K562 (cell line): ENCODE measurements around the gene KIF25. TPM values are rescaled to one million over a fixed set of nuclear protein-coding genes. Genes with fewer than 3 reads are reported as not detected.

ENCODE experiments used
- ATAC-seq: fragments of 200-7000 bp; cut with Tn5 transposase; 3 replicates; pipeline ENCODE4 v1.9.1; 2020; ENCODE audit warnings: moderate library complexity
- BruUV-seq: library from RNA; stranded (reverse); fragments of 400-500 nt; replicated peaks from 2 replicates; lab custom pipeline; 2021; lab: Mats Ljungman, UMichigan
- CTCF ChIA-PET: fragments of 300-600 bp; formaldehyde crosslinking; extraction: SDS; loops from one replicate; lab custom pipeline; 2021; ENCODE audit warnings: low intra/inter-chr PET ratio; lab: Yijun Ruan, JAX
- POLR2A ChIA-PET: fragments of 300-600, 350-650 bp; sonication (Branson Sonifier 250); formaldehyde crosslinking; extraction: SDS; loops from one replicate; lab custom pipeline; 2021; ENCODE audit warnings: antibody characterized with exemption, inconsistent platforms; lab: Yijun Ruan, JAX
- DNase-seq, 4 experiments: peaks; one replicate each; pipeline versions ENCODE4 v3.0.0 to v3.0.0-alpha.2; 2011 to 2018; ENCODE audit warnings: low spot score in 3 of 4, mixed read lengths in 3 of 4; ENCODE audit errors: extremely low read depth in 1 of 4
- FAIRE-seq: peaks from 2 replicates; lab custom pipeline; 2011; peaks lifted over from hg19 to GRCh38; lab: Jason Lieb, UNC
- H2AFZ ChIP-seq: 2 replicates; pipeline ENCODE4 v1.6.0; 2011; ENCODE audit warnings: low read depth, low read length, control low read depth, inconsistent platforms
- H3K27ac ChIP-seq: fragments of 200-600 bp; 3 replicates; pipeline ENCODE4 v1.8.0; 2011; ENCODE audit warnings: low read depth, mild to moderate bottlenecking, control low read depth, inconsistent platforms, low read length, moderate library complexity, mixed read lengths; ENCODE audit errors: extremely low read depth
- H3K27me3 ChIP-seq, 2 experiments: fragments of 300-600 bp in 1 of 2; 2 replicates in 1 of 2; 3 replicates in 1 of 2; pipeline versions ENCODE4 v1.6.0 to v1.8.0; 2011; ENCODE audit warnings: inconsistent platforms in 2 of 2, low read length in 2 of 2, mild to moderate bottlenecking in 1 of 2, mixed read lengths in 1 of 2, moderate library complexity in 1 of 2; ENCODE audit not compliant: control insufficient read depth in 2 of 2, insufficient read depth in 2 of 2
- H3K36me3 ChIP-seq: fragments of 300-600 bp; 3 replicates; pipeline ENCODE4 v1.8.0; 2011; ENCODE audit warnings: mild to moderate bottlenecking, low read length, inconsistent platforms; ENCODE audit not compliant: control insufficient read depth, insufficient read depth
- H3K4me1 ChIP-seq, 2 experiments: fragments of 200-600 bp in 1 of 2; replicated peaks in 1 of 2; 2 replicates in 1 of 2; 3 replicates in 1 of 2; pipeline versions ENCODE4 v1.5.1 to v1.8.0; 2011; ENCODE audit warnings: inconsistent platforms in 2 of 2, low read length in 2 of 2, mild to moderate bottlenecking in 1 of 2, mixed read lengths in 1 of 2, moderate library complexity in 1 of 2; ENCODE audit not compliant: control insufficient read depth in 2 of 2, insufficient read depth in 2 of 2
- H3K4me2 ChIP-seq: 2 replicates; pipeline ENCODE4 v1.6.1; 2011; ENCODE audit warnings: low read length, control low read depth, inconsistent platforms, mixed read lengths; ENCODE audit not compliant: insufficient read depth
- H3K4me3 ChIP-seq: fragments of 200-600 bp; sonication (generic), shearing (Covaris generic); 2 replicates; pipeline ENCODE4 v1.5.1; 2016; ENCODE audit warnings: control low read depth, inconsistent platforms
- H3K79me2 ChIP-seq: fragments of 200-600 bp; 3 replicates; pipeline ENCODE4 v1.8.0; 2011; ENCODE audit warnings: low read length, inconsistent platforms; ENCODE audit not compliant: control insufficient read depth, insufficient read depth
- H3K9ac ChIP-seq, 2 experiments: 2 replicates each; pipeline versions ENCODE4 v1.6.0 to v1.6.1; 2011; ENCODE audit warnings: low read depth in 2 of 2, low read length in 2 of 2, control low read depth in 1 of 2, inconsistent platforms in 1 of 2, mild to moderate bottlenecking in 1 of 2, mixed read lengths in 1 of 2; ENCODE audit not compliant: insufficient read depth in 1 of 2
- H3K9me1 ChIP-seq: one replicate; pipeline ENCODE4 v1.6.0; 2011; ENCODE audit warnings: inconsistent platforms, mild to moderate bottlenecking, low read length, moderate library complexity; ENCODE audit not compliant: control insufficient read depth, insufficient read depth
- H3K9me3 ChIP-seq: replicated peaks from 2 replicates; pipeline ENCODE4 v1.5.1; 2011; ENCODE audit warnings: low read depth, low read length, inconsistent platforms; ENCODE audit not compliant: control insufficient read depth, insufficient read depth
- H4K20me1 ChIP-seq: replicated peaks from 2 replicates; pipeline ENCODE4 v1.6.1; 2011; ENCODE audit warnings: low read length, inconsistent platforms, mixed read lengths; ENCODE audit not compliant: control insufficient read depth, insufficient read depth
- CGGBP1 ChIP-seq: fragments of 250-450 bp; sonication (Bioruptor Pico); IDR thresholded peaks from 2 replicates; pipeline ENCODE4 v1.9.0; 2021; ENCODE audit warnings: mild to moderate bottlenecking
- CREB3 ChIP-seq: fragments of 450-650 bp; conservative IDR thresholded peaks from 2 replicates; pipeline ENCODE4 v1.6.1; 2016; ENCODE audit warnings: missing genetic modification characterization, low read depth, mild to moderate bottlenecking, missing compliant biosample characterization, moderate library complexity
- CTCF ChIP-seq, 3 experiments: IDR thresholded peaks in 2 of 3; conservative IDR thresholded peaks in 1 of 3; 2 replicates each; pipeline ENCODE4 v1.5.1; 2011 to 2012; ENCODE audit warnings: low read length in 3 of 3, mild to moderate bottlenecking in 3 of 3, control low read depth in 2 of 3, improper control_type of control experiment in 1 of 3, inconsistent platforms in 1 of 3, low read depth in 1 of 3, mixed read lengths in 1 of 3, moderate library complexity in 1 of 3; ENCODE audit not compliant: insufficient read depth in 2 of 3
- RAD21 ChIP-seq, 2 experiments: fragments of 250-450 bp in 1 of 2; fragments of 450-650 bp in 1 of 2; sonication (Bioruptor Pico) in 1 of 2; formaldehyde crosslinking in 1 of 2; IDR thresholded peaks in 1 of 2; conservative IDR thresholded peaks in 1 of 2; 2 replicates each; pipeline versions ENCODE4 v1.4.0 to v1.8.0; 2020 to 2022; ENCODE audit warnings: mild to moderate bottlenecking in 2 of 2, moderate library complexity in 1 of 2
- SMC3 ChIP-seq: conservative IDR thresholded peaks from 2 replicates; pipeline ENCODE4 v1.6.1; 2011; ENCODE audit warnings: low read depth, low read length, improper control_type of control experiment; ENCODE audit not compliant: insufficient read depth
- TEAD4 ChIP-seq, 2 experiments: sonication (generic) in 1 of 2; formaldehyde crosslinking in 1 of 2; IDR thresholded peaks; 2 replicates each; pipeline versions ENCODE4 v1.6.1 to v1.8.0; 2012 to 2022; ENCODE audit warnings: borderline replicate concordance in 1 of 2, inconsistent platforms in 1 of 2, low read length in 1 of 2, mild to moderate bottlenecking in 1 of 2, missing genetic modification reagents in 1 of 2
- ZNF655 ChIP-seq: fragments of 250-450 bp; sonication (Bioruptor Pico); IDR thresholded peaks from 2 replicates; pipeline ENCODE4 v1.5.0; 2021
- WGBS: fragments of 100-300 bp; shearing (Covaris generic); methylation state at CpG from one replicate; pipeline ENCODE4 v1.1.6; 2016; ENCODE audit warnings: low coverage, mixed read lengths; ENCODE audit not compliant: insufficient coverage; ENCODE audit errors: missing lambda C conversion rate; 5-methylcytosine and 5-hydroxymethylcytosine counted together
- in situ Hi-C: fragments of 300-500 bp; cut with MboI; formaldehyde crosslinking; loops from 4 replicates; pipeline ENCODE4 v1.15.0; 2018; ENCODE audit warnings: inconsistent platforms, mixed read lengths
- intact Hi-C: fragments of 100-400 bp; cut with micrococcal nuclease; formaldehyde crosslinking; loops from 2 replicates; pipeline ENCODE4 v1.14.2; 2022
- polyA plus RNA-seq, 8 experiments: library from polyadenylated mRNA; depleted of rRNA in 4 of 8; stranded (reverse) in 5 of 8; unstranded in 3 of 8; fragments of >200 nt; fragmentation: Nextera tagmentation in 2 of 8; fragmentation: Illumina TruSeq in 1 of 8; extraction: Ambion mirVana in 2 of 8; extraction: Trizol in 1 of 8; gene quantifications; 2 replicates each; pipeline versions ENCODE4 v1.2.1 to v1.2.3, GENCODE V29; 2011 to 2014; ENCODE audit warnings: inconsistent platforms in 1 of 8, missing spikeins in 1 of 8
- total RNA-seq, 7 experiments: library from RNA; depleted of rRNA in 6 of 7; stranded (reverse); fragments of >200 nt in 6 of 7; fragmentation: Illumina TruSeq in 2 of 7; extraction: Trizol in 2 of 7; gene quantifications; 2 replicates each; pipeline versions ENCODE4 v1.2.1 to v1.2.3, GENCODE V29; 2011 to 2021; ENCODE audit warnings: low replicate concordance in 1 of 7

KIF25 gene
- total and polyA plus RNA-seq, 9 of the 15 experiments (the other 6 are each of a cell fraction or from before 2014, with no cell fraction given) = 0.04 to 0.49 (median 0.23) TPM; not detected in 5

GRCh38 chr6:168044521-168045130 lies 47.2 kb downstream of the KIF25 start (continued):
- TF ChIP-seq CGGBP1 (no peak), ZNF655 (CRISPR knock-in tag) (no peak), CREB3 (no peak)
- TF ChIP-seq, all 486 proteins: peak for 0

- intact Hi-C loops = no loop called here
- H3K4me3 ChIP-seq = no peak overlapping the region
- peaks cover 53 to 90% of the 10 kb centered on the region in 2 experiments for H3K27me3 ChIP-seq
- POLR2A ChIA-PET = interaction anchor here (0.6 to 1.3 kb wide), 3 partner anchors 13 to 293 kb away, joined by 3 to 4 read pairs (median 4); no protein-coding TSS in a partner anchor
- ATAC-seq (peak; percentile 84), FAIRE-seq (no peak)
- in situ Hi-C loops = no loop called here
- H4K20me1 ChIP-seq = peaks cover 13% of the 10 kb centered on the region; the same call in 1 of the 2 replicates
- H3K79me2 ChIP-seq = no peaks in the 10 kb centered on the region
- no peak overlapping the region for H3K27ac ChIP-seq
- no TSS peak for BruUV-seq
- TF ChIP-seq TEAD4 (IDR thresholded peaks at IDR 0.05; ENCODE audit: low read length) (no peak), TEAD4 (CRISPR knock-in tag; IDR thresholded peaks at IDR 0.05; ENCODE audit: borderline replicate concordance) (no peak), RAD21 (CRISPR knock-in tag; conservative IDR thresholded peaks at IDR 0.05 in 1 of 2, IDR thresholded peaks at IDR 0.05 in 1 of 2) (peak in 1 of 2 experiments; percentile 31; a peak in 1 of 4 replicates), SMC3 (0 out of 2 replicates have a peak, but pooled peaks have one; percentile 8), CTCF (IDR thresholded peaks at IDR 0.05 in 2 of 3, conservative IDR thresholded peaks at IDR 0.05 in 1 of 3; ENCODE audit: insufficient read depth in 2 of 3, low read depth in 1 of 3, low read length in 3 of 3) (peak; percentile 25 to 50 (median 34); a peak in 4 of 6 replicates)
- TF ChIP-seq, all 486 proteins: peak for 3
- Histone ChIP-seq H3K9ac (no peak overlapping the region; a peak in 1 of 4 replicates), H3K36me3 (no peaks in the 10 kb centered on the region), H2AFZ (no peak overlapping the region), H3K4me1 (peaks cover 0 to 33% of the 10 kb centered on the region in 2 experiments; a peak in 1 of 5 replicates), H3K4me2 (no peak overlapping the region), H3K9me1 (no peaks in the 10 kb centered on the region), H3K9me3 (no peaks in the 10 kb centered on the region)
- WGBS = 16% methylated on average over 18 of the region's 19 CpGs
- CTCF ChIA-PET = no interaction called here
- DNase-seq = peak in 2 of 4 experiments; percentile 35 to 37
Observed at GRCh38 chr6:168045141-168045691, 47.7 kb downstream of the KIF25 start.
